Immature natural killer cell (primary cell): Measurements from ENCODE around the gene IQCE. TPM values are rescaled to one million over a fixed set of nuclear protein-coding genes. Genes with fewer than 3 reads are reported as not detected.
"Not testable (repeated sequence)": the region's sequence is repeated elsewhere in the genome, so short reads cannot be mapped to it uniquely, and the experiment has no call there.

Experiments used
- DNase-seq, 3 donors: peaks; one replicate each; pipeline ENCODE4 v3.0.0; 2022; ENCODE audit warnings: mixed read lengths in 1 of 3
- H3K27ac Mint-ChIP-seq, 6 donors: one replicate each; pipeline ENCODE4 v1.8.0; 2020; ENCODE audit warnings: mixed read lengths in 6 of 6, mild to moderate bottlenecking in 5 of 6, inconsistent platforms in 4 of 6, moderate library complexity in 3 of 6
- H3K27me3 Mint-ChIP-seq, 3 donors: one replicate each; pipeline ENCODE4 v1.8.0; 2020 to 2021; ENCODE audit warnings: low read depth in 3 of 3, mild to moderate bottlenecking in 3 of 3, mixed read lengths in 3 of 3, moderate library complexity in 3 of 3, inconsistent platforms in 1 of 3
- H3K36me3 Mint-ChIP-seq, 3 donors: one replicate each; pipeline ENCODE4 v1.8.0; 2020; ENCODE audit warnings: mixed read lengths in 3 of 3, inconsistent platforms in 2 of 3, mild to moderate bottlenecking in 2 of 3
- H3K4me1 Mint-ChIP-seq, 2 donors: one replicate each; pipeline ENCODE4 v1.8.0; 2020; ENCODE audit warnings: inconsistent platforms in 2 of 2, mild to moderate bottlenecking in 2 of 2, mixed read lengths in 2 of 2, moderate library complexity in 1 of 2
- H3K4me3 Mint-ChIP-seq, 5 donors: one replicate each; pipeline ENCODE4 v1.8.0; 2020; ENCODE audit warnings: mild to moderate bottlenecking in 5 of 5, mixed read lengths in 5 of 5, inconsistent platforms in 3 of 5, moderate library complexity in 3 of 5
- H3K9me3 Mint-ChIP-seq, 6 donors: one replicate each; pipeline ENCODE4 v1.8.0; 2020; ENCODE audit warnings: mild to moderate bottlenecking in 6 of 6, mixed read lengths in 6 of 6, inconsistent platforms in 4 of 6, moderate library complexity in 3 of 6
- polyA plus RNA-seq, 3 donors: library from polyadenylated mRNA; unstranded; fragments of 300-500 nt; fragmentation: Illumina TruSeq; gene quantifications; one replicate each; pipeline ENCODE4 v1.2.3, GENCODE V29; 2021

The IQCE gene
- polyA plus RNA-seq, 3 donors from 2014 or later: 1.9 to 4.2 TPM; not detected in 1

DNA sequence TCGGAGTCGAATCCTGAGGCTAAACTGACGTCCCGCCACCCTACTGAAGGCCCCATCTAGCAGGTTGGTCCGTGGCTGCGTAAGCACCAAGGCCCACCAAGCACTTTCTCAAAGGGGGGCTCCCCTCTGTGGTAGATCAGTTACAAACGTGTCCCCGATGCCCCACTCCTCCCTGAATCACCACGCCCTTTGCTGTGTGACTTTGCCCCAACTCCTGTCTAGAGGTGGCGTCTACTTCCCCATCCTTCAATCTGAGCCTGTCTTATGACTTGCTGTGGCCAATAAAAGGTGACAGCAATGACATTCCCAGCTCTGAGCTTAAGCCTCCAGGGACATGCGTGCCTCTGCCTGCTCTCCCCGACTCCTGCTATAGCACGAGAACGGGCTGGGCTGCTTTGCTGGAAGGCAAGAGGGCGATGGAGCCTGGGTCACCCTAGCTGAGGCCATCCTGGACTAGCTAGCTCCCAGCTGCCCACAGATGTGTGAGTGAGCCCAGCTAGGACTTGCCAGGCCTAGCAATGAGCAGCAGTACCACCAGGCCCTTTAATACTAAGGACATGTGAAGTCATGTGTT, 26.5 kb upstream of the IQCE start:
- H3K9me3 Mint-ChIP-seq, H3K36me3 Mint-ChIP-seq: not testable (repeated sequence)
- DNase-seq: peak in 1 of 3 donors; percentile 10
- Mint-ChIP-seq H3K4me1 (peaks cover 40 to 47% of the 10 kb centered on the region in 2 donors), H3K4me3 (peak overlapping the region in 2 of 5 donors; percentile 18 to 38), H3K27me3 (peaks cover 19 to 41% (median 37%) of the 10 kb centered on the region in 3 donors), H3K27ac (peak overlapping the region; percentile 55 to 85 (median 78))

DNA sequence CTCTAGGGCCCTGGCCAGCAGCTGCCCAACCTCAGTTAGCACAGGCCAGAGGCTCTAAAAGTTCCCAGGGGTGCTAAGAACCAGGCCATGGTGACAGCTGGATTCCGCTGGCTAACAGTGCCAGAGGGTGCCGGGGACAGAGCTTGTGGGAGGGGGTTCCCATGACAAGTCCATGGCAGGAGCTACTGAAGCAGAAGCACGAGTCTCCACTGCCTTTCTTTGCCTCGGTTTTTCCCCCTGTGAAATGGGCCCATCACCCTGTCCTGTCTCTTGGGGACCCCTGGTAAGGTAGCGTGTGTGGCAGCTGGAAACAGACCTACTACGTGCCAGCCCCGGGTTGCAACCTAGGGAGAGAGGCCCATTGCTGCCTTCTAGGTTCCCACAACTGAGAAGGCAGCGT, 26.0 kb upstream of the IQCE start:
- not testable (repeated sequence) for H3K4me3 Mint-ChIP-seq, H3K9me3 Mint-ChIP-seq, H3K36me3 Mint-ChIP-seq, H3K27ac Mint-ChIP-seq
- Mint-ChIP-seq H3K4me1 (peaks cover 34 to 42% of the 10 kb centered on the region in 2 donors), H3K27me3 (peaks cover 19 to 39% (median 32%) of the 10 kb centered on the region in 3 donors)
- DNase-seq: peak in 1 of 3 donors; percentile 6

DNA sequence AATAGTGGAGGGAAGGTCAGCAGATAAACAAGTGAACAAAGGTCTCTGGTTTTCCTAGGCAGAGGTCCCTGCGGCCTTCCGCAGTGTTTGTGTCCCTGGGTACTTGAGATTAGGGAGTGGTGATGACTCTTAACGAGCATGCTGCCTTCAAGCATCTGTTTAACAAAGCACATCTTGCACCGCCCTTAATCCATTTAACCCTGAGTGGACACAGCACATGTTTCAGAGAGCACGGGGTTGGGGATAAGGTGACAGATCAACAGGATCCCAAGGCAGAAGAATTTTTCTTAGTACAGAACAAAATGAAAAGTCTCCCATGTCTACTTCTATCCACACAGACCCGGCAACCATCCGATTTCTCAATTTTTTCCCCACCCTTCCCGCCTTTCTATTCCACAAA, 25.2 kb upstream of the IQCE start:
- peaks cover 14 to 38% (median 29%) of the 10 kb centered on the region in 3 donors for H3K27me3 Mint-ChIP-seq
- H3K27ac Mint-ChIP-seq, H3K4me3 Mint-ChIP-seq, DNase-seq, H3K9me3 Mint-ChIP-seq, H3K36me3 Mint-ChIP-seq: not testable (repeated sequence)
- peaks cover 27 to 35% of the 10 kb centered on the region in 2 donors for H3K4me1 Mint-ChIP-seq

DNA sequence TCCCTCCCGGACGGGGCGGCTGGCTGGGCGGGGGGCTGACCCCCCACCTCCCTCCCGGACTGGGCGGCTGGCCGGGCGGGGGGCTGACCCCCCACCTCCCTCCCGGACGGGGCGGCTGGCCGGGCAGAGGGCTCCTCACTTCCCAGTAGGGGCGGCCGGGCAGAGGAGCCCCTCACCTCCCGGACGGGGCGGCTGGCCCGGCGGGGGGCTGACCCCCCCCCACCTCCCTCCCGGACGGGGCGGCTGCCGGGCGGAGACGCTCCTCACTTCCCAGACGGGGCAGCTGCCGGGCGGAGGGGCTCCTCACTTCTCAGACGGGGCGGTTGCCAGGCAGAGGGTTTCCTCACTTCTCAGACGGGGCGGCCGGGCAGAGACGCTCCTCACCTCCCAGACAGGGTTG, 24.6 kb upstream of the IQCE start:
- H3K9me3 Mint-ChIP-seq, H3K27ac Mint-ChIP-seq, DNase-seq, H3K36me3 Mint-ChIP-seq, H3K4me3 Mint-ChIP-seq: not testable (repeated sequence)
- Mint-ChIP-seq H3K27me3 (peaks cover 14 to 44% (median 30%) of the 10 kb centered on the region in 3 donors), H3K4me1 (peaks cover 20 to 28% of the 10 kb centered on the region in 2 donors)

DNA sequence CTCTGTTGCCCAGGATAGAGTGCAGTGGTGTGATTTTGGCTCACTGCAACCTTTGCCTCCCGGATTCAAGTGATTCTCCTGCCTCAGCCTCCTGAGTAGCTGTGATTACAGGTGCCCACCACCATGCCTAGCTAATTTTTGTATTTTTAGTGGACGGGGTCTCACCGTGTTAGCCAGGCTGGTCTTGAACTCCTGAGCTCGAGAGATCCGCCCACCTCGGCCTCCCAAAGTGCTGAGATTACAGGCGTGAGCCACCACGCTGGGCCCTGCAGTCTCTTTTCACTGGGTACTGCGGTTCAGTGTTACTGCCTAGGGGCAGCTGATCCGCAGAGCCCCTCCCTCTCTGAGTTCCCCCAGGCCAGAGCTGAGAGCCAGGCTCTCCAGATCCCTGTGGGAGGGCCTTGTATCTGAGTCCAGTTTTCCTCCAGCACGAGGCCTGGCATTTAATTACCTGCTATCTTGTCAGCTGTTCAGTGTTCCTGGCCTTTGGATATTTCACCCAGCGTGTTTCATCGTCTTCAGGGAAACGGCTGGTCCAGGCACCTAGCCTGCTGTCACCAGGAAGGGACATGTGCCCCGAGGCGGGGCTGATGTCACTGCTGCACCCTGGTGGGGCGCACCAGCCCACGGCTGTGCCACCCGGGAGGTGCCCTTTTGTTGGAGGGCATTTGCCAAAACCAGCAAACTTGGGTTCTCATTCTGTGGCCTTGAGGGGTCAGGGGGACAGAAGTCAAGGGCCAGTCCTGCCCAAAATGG, 22.7 kb upstream of the IQCE start:
- not testable (repeated sequence) for DNase-seq, H3K4me3 Mint-ChIP-seq, H3K4me1 Mint-ChIP-seq, H3K36me3 Mint-ChIP-seq, H3K27ac Mint-ChIP-seq, H3K9me3 Mint-ChIP-seq
- peaks cover 3 to 29% (median 23%) of the 10 kb centered on the region in 3 donors for H3K27me3 Mint-ChIP-seq

DNA sequence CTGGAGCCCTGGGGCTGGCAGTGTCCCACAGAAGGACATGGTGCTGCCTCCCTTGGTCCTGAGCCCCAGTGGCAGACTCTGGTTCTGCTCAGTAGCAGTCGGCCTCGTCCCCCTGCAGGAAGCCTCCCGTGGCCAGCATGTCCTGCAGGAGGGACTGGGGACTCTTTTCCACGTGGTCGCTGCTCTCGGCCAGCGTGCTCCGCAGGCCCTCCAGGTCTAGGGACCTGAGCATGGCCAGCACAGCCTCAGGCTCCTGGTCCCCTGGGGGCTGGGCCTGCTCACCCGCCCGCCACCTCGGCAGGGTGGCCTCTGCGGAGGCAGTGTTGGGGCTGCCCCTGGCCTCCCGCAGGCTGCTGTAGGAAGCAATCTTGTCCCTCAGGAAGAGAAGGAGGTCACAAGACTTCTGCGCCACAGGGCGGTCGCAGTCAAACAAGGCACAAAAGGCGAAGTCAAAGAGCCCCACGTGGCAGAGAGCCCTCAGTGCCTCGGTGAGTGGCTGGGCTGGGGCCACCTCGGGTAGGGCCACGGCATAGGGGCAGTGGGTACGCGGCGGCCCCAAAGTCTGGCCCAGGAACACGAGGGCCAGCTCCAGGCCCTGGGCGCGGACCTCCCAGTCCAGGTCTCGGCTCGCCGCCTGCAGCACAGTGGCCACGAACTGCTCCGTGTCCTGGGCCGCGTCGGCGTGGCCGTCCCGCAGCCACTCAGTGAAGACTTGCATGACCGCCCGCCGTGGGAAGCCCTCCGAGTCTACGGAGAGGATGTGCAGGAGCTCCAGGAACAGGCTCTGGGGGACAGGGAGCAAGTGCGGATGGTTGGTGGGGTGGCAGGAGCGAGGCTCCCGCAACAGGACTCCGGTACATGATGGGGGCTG, 20.6 kb upstream of the IQCE start:
- no peaks in the 10 kb centered on the region for H3K4me1 Mint-ChIP-seq
- H3K27ac Mint-ChIP-seq: no peak overlapping the region

DNA sequence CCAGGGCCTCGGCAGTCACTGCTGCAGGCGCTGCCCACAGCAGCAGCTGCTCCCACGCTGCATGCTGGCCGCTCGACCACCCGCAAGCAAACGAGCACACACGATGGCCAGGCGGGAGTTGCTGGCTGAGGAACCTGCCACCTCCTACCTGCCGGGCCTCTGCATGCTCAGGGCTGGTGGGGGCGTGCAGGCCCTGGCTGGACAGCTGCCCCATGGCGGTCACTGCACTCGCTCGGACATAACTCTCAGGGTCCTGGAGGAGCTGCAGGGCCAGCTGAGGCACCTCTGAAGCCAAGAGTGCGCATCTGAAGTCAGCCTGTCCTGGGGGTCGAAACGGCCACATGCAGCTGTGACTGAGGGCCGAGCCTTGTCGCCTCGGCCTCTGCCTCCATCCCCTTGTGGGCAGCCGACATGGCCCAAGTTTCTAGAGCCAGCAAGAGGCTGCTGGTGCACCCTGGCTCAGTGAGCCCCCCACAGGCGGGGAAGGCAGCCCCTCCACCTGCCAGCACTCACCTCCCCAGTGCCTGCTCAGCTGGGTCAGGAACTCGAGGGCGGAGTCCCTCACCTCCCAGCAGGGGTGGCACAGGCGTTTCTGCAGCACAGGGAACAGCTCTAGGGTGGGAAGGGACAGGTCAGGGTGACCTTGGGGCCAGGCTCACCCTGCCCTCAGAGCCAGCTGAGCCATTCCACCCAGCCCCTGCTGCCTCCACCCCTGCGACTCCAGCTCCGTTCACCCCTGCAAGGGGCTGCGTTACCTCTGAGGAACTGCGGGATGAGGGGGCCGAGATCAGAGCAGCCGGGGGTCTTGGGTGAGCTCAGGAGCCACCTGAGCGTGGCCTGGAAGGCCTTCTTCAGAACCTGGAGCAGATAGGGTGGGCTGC, 19.5 kb upstream of the IQCE start:
- Mint-ChIP-seq H3K4me1 (no peaks in the 10 kb centered on the region), H3K4me3 (no peak overlapping the region), H3K27me3 (peaks cover 6 to 40% (median 31%) of the 10 kb centered on the region in 3 donors), H3K9me3 (no peaks in the 10 kb centered on the region), H3K27ac (peak overlapping the region in 1 of 6 donors; percentile 34), H3K36me3 (no peaks in the 10 kb centered on the region)
- DNase-seq: no peak

More for the DNA sequence above, 20.6 kb upstream of the IQCE start:
- H3K9me3 Mint-ChIP-seq: no peaks in the 10 kb centered on the region
- H3K4me3 Mint-ChIP-seq: no peak overlapping the region
- peaks cover 6 to 35% (median 28%) of the 10 kb centered on the region in 3 donors for H3K27me3 Mint-ChIP-seq
- H3K36me3 Mint-ChIP-seq: no peaks in the 10 kb centered on the region
- no peak for DNase-seq

DNA sequence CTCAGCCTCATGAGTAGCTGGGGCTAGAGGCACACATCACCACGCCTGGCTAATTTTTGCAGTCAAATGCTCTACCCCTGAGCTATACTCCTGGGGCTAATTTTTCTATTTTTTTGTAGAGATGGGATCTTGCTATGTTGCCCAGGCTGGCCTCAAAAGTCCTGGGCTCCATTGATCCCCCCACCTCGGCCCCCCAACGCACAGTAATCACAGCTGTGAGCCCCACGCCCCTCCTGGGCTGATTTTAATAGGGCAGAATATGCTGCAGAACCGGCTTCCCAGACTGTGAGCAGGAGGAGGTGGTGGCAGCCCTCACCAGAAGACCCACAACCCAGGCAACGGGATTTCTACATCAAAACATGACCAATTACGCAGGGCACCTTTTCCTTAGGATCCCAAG, 18.6 kb upstream of the IQCE start:
- H3K4me3 Mint-ChIP-seq: no peak overlapping the region
- peaks cover 6 to 44% (median 36%) of the 10 kb centered on the region in 3 donors for H3K27me3 Mint-ChIP-seq
- no peak overlapping the region for H3K27ac Mint-ChIP-seq
- no peaks in the 10 kb centered on the region for H3K9me3 Mint-ChIP-seq
- DNase-seq: no peak
- no peaks in the 10 kb centered on the region for H3K4me1 Mint-ChIP-seq
- H3K36me3 Mint-ChIP-seq: no peaks in the 10 kb centered on the region

DNA sequence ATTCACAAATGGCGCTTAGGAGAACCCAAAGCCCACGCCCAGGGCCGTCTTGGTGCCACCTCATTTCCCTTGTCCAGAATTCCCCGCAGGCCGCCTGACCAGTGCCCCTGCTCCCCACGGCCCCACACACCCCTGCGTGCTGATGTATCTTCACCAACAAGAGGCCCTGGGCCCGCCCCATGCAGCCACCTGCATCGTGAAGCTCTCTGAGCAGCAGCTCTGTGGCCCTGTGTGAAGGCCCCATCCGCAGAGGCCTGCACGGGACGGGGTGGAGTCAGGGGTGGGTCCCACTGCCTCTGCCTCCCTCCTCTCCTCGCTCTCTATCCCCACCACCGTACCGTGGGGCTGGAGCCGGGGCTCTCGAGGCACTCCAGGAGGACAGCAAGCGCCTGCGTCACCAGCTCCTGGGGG, 18.1 kb upstream of the IQCE start:
- Mint-ChIP-seq H3K4me3 (no peak overlapping the region), H3K4me1 (no peaks in the 10 kb centered on the region), H3K27ac (no peak overlapping the region), H3K27me3 (peaks cover 6 to 42% (median 36%) of the 10 kb centered on the region in 3 donors), H3K36me3 (no peaks in the 10 kb centered on the region), H3K9me3 (no peaks in the 10 kb centered on the region)
- no peak for DNase-seq

DNA sequence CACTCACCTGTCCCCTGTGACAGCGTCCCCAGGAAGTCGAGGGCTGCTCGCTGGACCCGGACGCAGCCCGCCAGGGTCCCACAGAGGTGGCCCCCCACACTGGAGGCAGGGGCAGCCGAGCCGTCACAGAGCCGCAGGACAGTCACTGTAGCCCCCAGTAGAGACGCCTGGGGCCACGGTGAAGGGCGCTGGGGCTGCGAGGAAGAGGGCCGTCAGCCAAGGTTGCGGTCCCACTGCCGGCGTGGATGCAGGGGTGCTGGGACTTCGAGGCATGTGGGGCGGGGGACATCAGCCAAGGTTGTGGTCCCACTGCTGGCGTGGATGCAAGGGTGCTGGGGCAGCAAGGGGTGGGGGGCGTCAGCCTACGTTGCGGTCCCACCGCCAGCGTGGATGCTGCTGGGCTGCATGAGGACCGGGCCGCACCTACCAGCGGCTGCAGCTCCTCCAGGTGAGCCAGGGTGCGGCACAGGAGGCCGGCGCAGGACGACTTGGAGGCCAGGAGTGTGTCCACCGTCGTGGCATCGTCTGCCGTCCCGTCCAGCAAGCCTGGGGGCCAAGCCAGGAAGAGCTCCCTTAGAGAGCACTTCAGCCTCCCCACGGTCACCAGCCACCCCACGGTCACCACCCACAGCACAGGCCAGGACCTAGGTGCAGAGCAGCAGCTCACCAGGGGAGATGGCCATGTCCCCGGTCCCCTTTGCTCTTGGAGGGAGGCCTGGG, 17.3 kb upstream of the IQCE start:
- peaks cover 3 to 44% (median 34%) of the 10 kb centered on the region in 3 donors for H3K27me3 Mint-ChIP-seq
- no peak overlapping the region for H3K4me3 Mint-ChIP-seq
- H3K9me3 Mint-ChIP-seq: no peaks in the 10 kb centered on the region
- H3K4me1 Mint-ChIP-seq: no peaks in the 10 kb centered on the region
- no peaks in the 10 kb centered on the region for H3K36me3 Mint-ChIP-seq
- DNase-seq: no peak
- no peak overlapping the region for H3K27ac Mint-ChIP-seq

DNA sequence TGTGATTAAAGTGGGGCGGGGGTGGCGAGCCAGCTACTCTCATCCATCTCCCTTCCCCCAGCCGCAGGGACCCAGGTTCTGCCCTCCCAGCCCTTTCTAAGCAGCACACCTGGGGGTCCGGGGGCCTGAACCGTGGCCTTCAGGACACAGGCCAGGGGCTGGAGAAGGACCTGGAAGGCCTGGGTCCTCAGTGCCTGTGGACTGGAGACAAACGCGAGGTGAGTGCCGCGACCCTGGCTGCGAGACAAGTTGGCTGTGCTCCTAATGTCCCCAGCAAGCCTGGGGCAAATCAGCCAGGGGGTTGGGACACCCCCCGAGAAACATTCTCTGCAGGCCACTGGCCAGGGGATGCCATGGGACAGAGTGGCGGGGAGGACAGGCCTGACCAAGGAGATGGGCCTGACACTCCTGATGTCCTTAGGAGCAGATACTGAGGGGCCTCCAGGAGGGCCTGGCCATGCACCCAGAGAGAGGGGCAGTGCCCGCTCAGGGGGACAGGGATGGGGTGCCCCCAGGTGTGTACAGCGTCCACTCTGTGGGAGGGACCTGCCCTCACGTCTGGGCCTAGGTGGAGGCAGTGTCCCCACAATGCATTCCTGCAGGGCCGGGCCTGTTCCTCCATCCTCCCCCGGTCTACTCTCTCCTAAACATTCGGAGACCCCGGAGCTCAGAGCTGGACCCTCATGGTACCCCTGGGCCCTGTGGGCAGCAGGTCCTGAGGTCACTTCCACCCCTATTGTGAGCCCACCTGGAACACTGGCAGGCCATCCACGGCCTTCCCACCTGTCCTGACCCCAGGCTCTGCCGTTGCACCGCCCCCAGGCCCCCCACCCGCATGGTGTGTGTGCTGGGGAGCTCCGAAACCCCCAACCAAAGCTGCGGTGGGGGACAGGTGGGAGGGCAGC, 16.5 kb upstream of the IQCE start:
- Mint-ChIP-seq H3K27ac (no peak overlapping the region), H3K27me3 (peaks cover 6 to 44% (median 34%) of the 10 kb centered on the region in 3 donors), H3K4me1 (no peaks in the 10 kb centered on the region), H3K36me3 (peaks cover 0 to 3% (median 0%) of the 10 kb centered on the region in 3 donors), H3K9me3 (no peaks in the 10 kb centered on the region), H3K4me3 (no peak overlapping the region)
- no peak for DNase-seq
